ENCODE measurements around the gene LLGL2. TPM values are rescaled to one million over a fixed set of nuclear protein-coding genes. Genes with fewer than 3 reads are reported as not detected.

The LLGL2 gene
- total and polyA plus RNA-seq, 10 of the 15 experiments (the other 5 are each of a cell fraction or from before 2014, with no cell fraction given) = 0.21 to 9.9 (median 4.5) TPM

DNA sequence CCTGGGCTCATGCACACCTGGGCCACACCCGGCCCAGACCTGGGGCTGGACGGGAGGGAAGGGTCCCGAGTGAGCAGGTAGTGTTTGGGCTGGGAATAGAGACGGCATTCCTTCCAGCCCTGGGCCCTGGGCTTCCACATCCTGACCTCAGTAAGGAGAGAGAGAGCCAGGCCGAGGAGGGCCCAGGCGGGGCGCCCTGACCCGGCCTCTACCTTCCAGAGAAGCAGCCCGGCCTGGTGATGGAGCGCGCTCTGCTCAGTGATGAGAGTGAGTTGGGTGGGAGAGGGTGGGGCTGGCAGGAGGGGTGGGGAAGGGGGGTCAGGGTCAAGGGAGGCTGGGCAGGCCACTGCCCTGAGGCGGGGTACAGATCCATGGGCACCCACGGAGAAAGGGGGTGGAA, 48.5 kb downstream of the LLGL2 start:
- ATAC-seq (no peak), DNase-seq (ENCODE audit: low read depth, low spot score) (no peak), FAIRE-seq (no peak)
- in situ Hi-C loops (cut with MboI) (no loop called here), intact Hi-C loops (cut with micrococcal nuclease; ENCODE audit: unreplicated experiment) (no loop called here)
- H3K4me3 ChIP-seq = no peak overlapping the region
- H3K9me3 ChIP-seq (replicated peaks; ENCODE audit: control insufficient read depth, insufficient read depth, low read length) = no peaks in the 10 kb centered on the region
- H2AFZ ChIP-seq (ENCODE audit: control insufficient read depth, low read depth, low read length) = no peak overlapping the region
- no peaks in the 10 kb centered on the region for H3K36me3 ChIP-seq (ENCODE audit: control insufficient read depth in 2 of 2, insufficient read depth in 2 of 2, low read length in 1 of 2)
- no peak overlapping the region for H3K4me2 ChIP-seq (ENCODE audit: control insufficient read depth, insufficient read depth)
- H3K9ac ChIP-seq (ENCODE audit: control insufficient read depth, insufficient read depth, low read length) = no peak overlapping the region
- H3K27me3 ChIP-seq (replicated peaks in 1 of 2; ENCODE audit: control insufficient read depth in 2 of 2, insufficient read depth in 2 of 2, low read length in 1 of 2) = no peaks in the 10 kb centered on the region
- no peak overlapping the region for H3K27ac ChIP-seq (ENCODE audit: control insufficient read depth, insufficient read depth)
- no TSS peak for BruUV-seq (replicated peaks)
- WGBS (ENCODE audit: insufficient coverage, insufficient replicate concordance, low lambda C conversion rate, missing lambda C conversion rate) = 94% methylated on average over 9 of the region's 13 CpGs
- TF ChIP-seq NFYB (IDR thresholded peaks at IDR 0.05; ENCODE audit: insufficient read depth, low read depth, low read length) (no peak), BHLHE40 (IDR thresholded peaks at IDR 0.05; ENCODE audit: borderline replicate concordance in 1 of 2, low read depth in 2 of 2, low read length in 1 of 2) (no peak), RELA (IDR thresholded peaks at IDR 0.05; ENCODE audit: borderline replicate concordance, partially characterized antibody) (no peak), PRDM15 (CRISPR knock-in tag; IDR thresholded peaks at IDR 0.05) (no peak), ESRRA (IDR thresholded peaks at IDR 0.05; ENCODE audit: low read length) (no peak), HSF1 (IDR thresholded peaks at IDR 0.05; ENCODE audit: low read depth, low read length) (no peak)
- TF ChIP-seq, protein P1, sequence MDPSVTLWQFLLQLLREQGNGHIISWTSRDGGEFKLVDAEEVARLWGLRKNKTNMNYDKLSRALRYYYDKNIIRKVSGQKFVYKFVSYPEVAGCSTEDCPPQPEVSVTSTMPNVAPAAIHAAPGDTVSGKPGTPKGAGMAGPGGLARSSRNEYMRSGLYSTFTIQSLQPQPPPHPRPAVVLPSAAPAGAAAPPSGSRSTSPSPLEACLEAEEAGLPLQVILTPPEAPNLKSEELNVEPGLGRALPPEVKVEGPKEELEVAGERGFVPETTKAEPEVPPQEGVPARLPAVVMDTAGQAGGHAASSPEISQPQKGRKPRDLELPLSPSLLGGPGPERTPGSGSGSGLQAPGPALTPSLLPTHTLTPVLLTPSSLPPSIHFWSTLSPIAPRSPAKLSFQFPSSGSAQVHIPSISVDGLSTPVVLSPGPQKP (IDR thresholded peaks at IDR 0.05; ENCODE audit: low read depth, low read length) = no peak
- TF ChIP-seq, protein P2, sequence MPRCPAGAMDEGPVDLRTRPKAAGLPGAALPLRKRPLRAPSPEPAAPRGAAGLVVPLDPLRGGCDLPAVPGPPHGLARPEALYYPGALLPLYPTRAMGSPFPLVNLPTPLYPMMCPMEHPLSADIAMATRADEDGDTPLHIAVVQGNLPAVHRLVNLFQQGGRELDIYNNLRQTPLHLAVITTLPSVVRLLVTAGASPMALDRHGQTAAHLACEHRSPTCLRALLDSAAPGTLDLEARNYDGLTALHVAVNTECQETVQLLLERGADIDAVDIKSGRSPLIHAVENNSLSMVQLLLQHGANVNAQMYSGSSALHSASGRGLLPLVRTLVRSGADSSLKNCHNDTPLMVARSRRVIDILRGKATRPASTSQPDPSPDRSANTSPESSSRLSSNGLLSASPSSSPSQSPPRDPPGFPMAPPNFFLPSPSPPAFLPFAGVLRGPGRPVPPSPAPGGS (IDR thresholded peaks at IDR 0.05; ENCODE audit: borderline replicate concordance, insufficient read depth, low read depth, low read length, poor library complexity, severe bottlenecking) = no peak
- SMC1A ChIA-PET (ENCODE audit: uncharacterized antibody, unreplicated experiment) = no interaction called here
- no peaks in the 10 kb centered on the region for H4K20me1 ChIP-seq (ENCODE audit: control insufficient read depth, insufficient read depth)
- RAD21 ChIA-PET (ENCODE audit: unreplicated experiment) = no interaction called here
- CTCF ChIA-PET = no interaction called here
- POLR2A ChIA-PET = no interaction called here
- no peaks in the 10 kb centered on the region for H3K79me2 ChIP-seq (ENCODE audit: control insufficient read depth, insufficient read depth, low read length)
- H3K4me1 ChIP-seq (ENCODE audit: control insufficient read depth, insufficient read depth, low read length) = peaks cover 12% of the 10 kb centered on the region
